AG04450 (cell line): ENCODE measurements around the gene MTM1. TPM values are rescaled to one million over a fixed set of nuclear protein-coding genes. Genes with fewer than 3 reads are reported as not detected.

Experiments
- CTCF ChIA-PET: fragments of 300-600, 350-600 bp; formaldehyde crosslinking; extraction: SDS; loops from one replicate; lab custom pipeline; 2022; ENCODE audit warnings: antibody characterized with exemption, inconsistent platforms; lab: Charles Lee
- POLR2A ChIA-PET: fragments of 350-600 bp; formaldehyde crosslinking; extraction: SDS; loops from one replicate; lab custom pipeline; 2021; ENCODE audit warnings: antibody characterized with exemption, inconsistent platforms; lab: Yijun Ruan, JAX
- DNase-seq: peaks from one replicate; pipeline ENCODE4 v3.0.0-alpha.2; 2011; ENCODE audit warnings: low read depth, low spot score
- H3K27ac ChIP-seq: one replicate; pipeline ENCODE4 v1.5.1; 2012; ENCODE audit warnings: low read depth, low read length, control low read depth
- H3K27me3 ChIP-seq: one replicate; pipeline ENCODE4 v1.6.0; 2012; ENCODE audit warnings: low read length; ENCODE audit not compliant: control insufficient read depth, insufficient read depth
- H3K4me3 ChIP-seq: 2 replicates; pipeline ENCODE4 v1.5.1; 2011; ENCODE audit warnings: mild to moderate bottlenecking, low read depth, low read length, control low read depth
- H3K9me3 ChIP-seq: 2 replicates; pipeline ENCODE4 v1.5.1; 2012; ENCODE audit warnings: low read length; ENCODE audit not compliant: control insufficient read depth, insufficient read depth
- CTCF ChIP-seq: IDR thresholded peaks from 2 replicates; pipeline ENCODE4 v1.5.1; 2011; ENCODE audit warnings: low read depth, low read length, control low read depth, inconsistent platforms
- polyA plus RNA-seq: library from polyadenylated mRNA; depleted of rRNA; stranded (reverse); fragments of >200 nt; gene quantifications from 2 replicates; pipeline ENCODE4 v1.2.3, GENCODE V29; 2011

Gene MTM1
- polyA plus RNA-seq, 1 experiment = 3.9 TPM

GRCh38 chrX:150587585-150588503 lies 19.4 kb downstream of the MTM1 start:
- H3K27ac ChIP-seq = no peak overlapping the region
- ChIA-PET CTCF (interaction anchor here (0.7 to 2.6 kb wide), 11 partner anchors 8 to 648 kb away, joined by 3 to 7 read pairs (median 3); no protein-coding TSS in a partner anchor), POLR2A (no interaction called here)
- no peak overlapping the region for H3K4me3 ChIP-seq
- no peaks in the 10 kb centered on the region for H3K9me3 ChIP-seq
- no peaks in the 10 kb centered on the region for H3K27me3 ChIP-seq
- TF ChIP-seq CTCF = peak; percentile 68
- no peak for DNase-seq

- POLR2A ChIA-PET = no interaction called here
- Histone ChIP-seq H3K27me3 (no peaks in the 10 kb centered on the region), H3K27ac (no peak overlapping the region), H3K4me3 (no peak overlapping the region), H3K9me3 (no peaks in the 10 kb centered on the region)
- DNase-seq = no peak
- CTCF ChIA-PET = no interaction called here
- no peak for TF ChIP-seq CTCF
These were observed 26.2 kb downstream of the MTM1 start for GRCh38 chrX:150594584-150594983.

- no peak for DNase-seq
- ChIA-PET POLR2A (no interaction called here), CTCF (interaction anchor here (1.6 kb wide), 1 partner anchor 12 kb away, joined by 4 read pairs; no protein-coding TSS in a partner anchor)
- H3K27me3 ChIP-seq = no peaks in the 10 kb centered on the region
- no peak for TF ChIP-seq CTCF
- H3K9me3 ChIP-seq = no peaks in the 10 kb centered on the region
- no peak overlapping the region for H3K27ac ChIP-seq
- no peak overlapping the region for H3K4me3 ChIP-seq
These were observed 30.8 kb downstream of the MTM1 start for GRCh38 chrX:150599226-150599625.

- Histone ChIP-seq H3K9me3 (no peaks in the 10 kb centered on the region), H3K27me3 (no peaks in the 10 kb centered on the region), H3K27ac (no peak overlapping the region), H3K4me3 (no peak overlapping the region)
- DNase-seq = no peak
- POLR2A ChIA-PET = no interaction called here
- CTCF ChIA-PET = interaction anchor here (0.5 kb wide), 1 partner anchor 115 kb away, joined by 6 read pairs; no protein-coding TSS in a partner anchor
- no peak for TF ChIP-seq CTCF
These were observed 33.9 kb downstream of the MTM1 start for GRCh38 chrX:150602296-150602695.

GRCh38 chrX:150602743-150603142 lies 34.3 kb downstream of the MTM1 start:
- no peaks in the 10 kb centered on the region for H3K27me3 ChIP-seq
- ChIA-PET CTCF (no interaction called here), POLR2A (no interaction called here)

More at GRCh38 chrX:150602743-150603142, 34.3 kb downstream of the MTM1 start:
- no peak overlapping the region for H3K27ac ChIP-seq
- DNase-seq = no peak
- H3K9me3 ChIP-seq = no peaks in the 10 kb centered on the region
- TF ChIP-seq CTCF = no peak
- H3K4me3 ChIP-seq = no peak overlapping the region
